Endodermal cell (in vitro differentiated cells): ENCODE measurements around the gene RAB26. TPM values are rescaled to one million over a fixed set of nuclear protein-coding genes. Genes with fewer than 3 reads are reported as not detected.

Source experiments
- DNase-seq: peaks from one replicate; pipeline ENCODE4 v3.0.0-alpha.2; 2017
- H3K27ac ChIP-seq: 2 replicates; pipeline ENCODE4 v1.5.1; 2013; ENCODE audit warnings: mild to moderate bottlenecking, low read depth, low read length, moderate library complexity
- H3K27me3 ChIP-seq: 2 replicates; pipeline ENCODE4 v1.6.1; 2013; ENCODE audit warnings: mild to moderate bottlenecking, low read length, moderate library complexity; ENCODE audit not compliant: insufficient read depth, control insufficient read depth, poor library complexity, severe bottlenecking
- H3K36me3 ChIP-seq: 2 replicates; pipeline ENCODE4 v1.7.0; 2013; ENCODE audit warnings: mild to moderate bottlenecking, low read length, moderate library complexity; ENCODE audit not compliant: control insufficient read depth, insufficient read depth
- H3K4me1 ChIP-seq: one replicate; pipeline ENCODE4 v1.7.0; 2013; ENCODE audit warnings: low read length; ENCODE audit not compliant: control insufficient read depth, insufficient read depth
- H3K4me3 ChIP-seq: 2 replicates; pipeline ENCODE4 v1.5.1; 2013; ENCODE audit warnings: mild to moderate bottlenecking, low read length, moderate library complexity
- H3K9ac ChIP-seq: 2 replicates; pipeline ENCODE4 v1.6.1; 2013; ENCODE audit warnings: mild to moderate bottlenecking, low read length, moderate library complexity; ENCODE audit not compliant: poor library complexity, severe bottlenecking; ENCODE audit errors: extremely low read depth
- H3K9me3 ChIP-seq: 2 replicates; pipeline ENCODE4 v1.6.1; 2013; ENCODE audit warnings: mild to moderate bottlenecking, low read length, moderate library complexity; ENCODE audit not compliant: control insufficient read depth
- H3K27ac Mint-ChIP-seq: 2 replicates; pipeline ENCODE4 v1.8.0; 2020; ENCODE audit warnings: mixed read lengths
- H3K27me3 Mint-ChIP-seq: 2 replicates; pipeline ENCODE4 v1.8.0; 2021; ENCODE audit warnings: mild to moderate bottlenecking, mixed read lengths; ENCODE audit not compliant: insufficient read depth
- H3K36me3 Mint-ChIP-seq: 2 replicates; pipeline ENCODE4 v1.8.0; 2020; ENCODE audit warnings: low read depth, mixed read lengths
- H3K4me1 Mint-ChIP-seq: 2 replicates; pipeline ENCODE4 v1.8.0; 2020; ENCODE audit warnings: mixed read lengths
- H3K4me3 Mint-ChIP-seq: 2 replicates; pipeline ENCODE4 v1.8.0; 2020; ENCODE audit warnings: mild to moderate bottlenecking, moderate library complexity, mixed read lengths
- H3K9me3 Mint-ChIP-seq: 2 replicates; pipeline ENCODE4 v1.8.0; 2020; ENCODE audit warnings: mild to moderate bottlenecking, mixed read lengths
- WGBS, 2 experiments: methylation state at CpG; one replicate each; pipeline versions ENCODE4 v1.1.5 to v1.1.7; 2013; ENCODE audit warnings: missing lambda C conversion rate in 2 of 2, mixed read lengths in 1 of 2; ENCODE audit not compliant: insufficient coverage in 1 of 2, insufficient read length in 1 of 2; 5-methylcytosine and 5-hydroxymethylcytosine counted together
- total RNA-seq, 2 donors: library from RNA; stranded (reverse); fragmentation: NEBNext Ultra II Directional in 1 of 2; extraction: Animal tissue kit (Norgen Biotek cat#: 25700) in 1 of 2; gene quantifications; 2 replicates in 1 of 2; 3 replicates in 1 of 2; pipeline ENCODE4 v1.2.1, GENCODE V29; 2021
- TF ChIP-seq, protein P1 (sequence below): fragments of 200-600 bp; sonication (generic); conservative IDR thresholded peaks from 2 replicates; pipeline ENCODE4 v1.5.0; 2021; ENCODE audit warnings: antibody characterized with exemption, mild to moderate bottlenecking

RAB26 gene
- total RNA-seq, 2 donors from 2014 or later = 3.2 to 4.9 TPM

DNA sequence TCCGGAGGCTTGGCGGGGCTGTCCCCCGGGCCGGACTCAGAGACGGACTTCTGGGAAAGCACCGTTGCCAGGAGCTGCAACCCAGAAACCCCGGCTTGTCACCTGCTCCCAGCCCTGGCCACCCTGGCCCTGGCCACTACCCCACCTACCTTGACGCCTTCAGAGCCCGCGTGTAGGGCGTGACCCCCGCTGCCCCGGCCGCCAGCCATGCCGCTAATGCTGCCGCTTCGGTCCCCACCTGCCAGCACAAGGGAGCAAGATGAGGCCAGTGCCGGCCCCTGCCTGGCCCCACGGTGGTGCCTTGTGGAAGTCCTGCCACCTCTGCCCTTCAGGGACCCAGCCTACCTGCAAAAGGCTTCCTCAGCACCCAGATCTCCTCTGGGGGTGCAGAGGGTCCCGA lies 36.5 kb downstream of the RAB26 start:
- no peak overlapping the region for H3K27ac ChIP-seq
- no peak overlapping the region for H3K9ac ChIP-seq
- H3K27me3 ChIP-seq = no peaks in the 10 kb centered on the region
- TF ChIP-seq, protein P1, sequence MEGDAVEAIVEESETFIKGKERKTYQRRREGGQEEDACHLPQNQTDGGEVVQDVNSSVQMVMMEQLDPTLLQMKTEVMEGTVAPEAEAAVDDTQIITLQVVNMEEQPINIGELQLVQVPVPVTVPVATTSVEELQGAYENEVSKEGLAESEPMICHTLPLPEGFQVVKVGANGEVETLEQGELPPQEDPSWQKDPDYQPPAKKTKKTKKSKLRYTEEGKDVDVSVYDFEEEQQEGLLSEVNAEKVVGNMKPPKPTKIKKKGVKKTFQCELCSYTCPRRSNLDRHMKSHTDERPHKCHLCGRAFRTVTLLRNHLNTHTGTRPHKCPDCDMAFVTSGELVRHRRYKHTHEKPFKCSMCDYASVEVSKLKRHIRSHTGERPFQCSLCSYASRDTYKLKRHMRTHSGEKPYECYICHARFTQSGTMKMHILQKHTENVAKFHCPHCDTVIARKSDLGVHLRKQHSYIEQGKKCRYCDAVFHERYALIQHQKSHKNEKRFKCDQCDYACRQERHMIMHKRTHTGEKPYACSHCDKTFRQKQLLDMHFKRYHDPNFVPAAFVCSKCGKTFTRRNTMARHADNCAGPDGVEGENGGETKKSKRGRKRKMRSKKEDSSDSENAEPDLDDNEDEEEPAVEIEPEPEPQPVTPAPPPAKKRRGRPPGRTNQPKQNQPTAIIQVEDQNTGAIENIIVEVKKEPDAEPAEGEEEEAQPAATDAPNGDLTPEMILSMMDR = no peak
- H3K36me3 ChIP-seq = no peaks in the 10 kb centered on the region
- H3K36me3 Mint-ChIP-seq = no peaks in the 10 kb centered on the region
- H3K4me3 ChIP-seq = no peak overlapping the region
- no peaks in the 10 kb centered on the region for H3K9me3 ChIP-seq
- no peaks in the 10 kb centered on the region for H3K4me1 Mint-ChIP-seq
- no peaks in the 10 kb centered on the region for H3K9me3 Mint-ChIP-seq
- no peak overlapping the region for H3K27ac Mint-ChIP-seq
- no peak overlapping the region for H3K4me3 Mint-ChIP-seq
- WGBS, 2 experiments = 93% methylated on average over 16 to 20 of the region's 20 CpGs
- no peaks in the 10 kb centered on the region for H3K27me3 Mint-ChIP-seq
- DNase-seq = no peak
- no peaks in the 10 kb centered on the region for H3K4me1 ChIP-seq

DNA sequence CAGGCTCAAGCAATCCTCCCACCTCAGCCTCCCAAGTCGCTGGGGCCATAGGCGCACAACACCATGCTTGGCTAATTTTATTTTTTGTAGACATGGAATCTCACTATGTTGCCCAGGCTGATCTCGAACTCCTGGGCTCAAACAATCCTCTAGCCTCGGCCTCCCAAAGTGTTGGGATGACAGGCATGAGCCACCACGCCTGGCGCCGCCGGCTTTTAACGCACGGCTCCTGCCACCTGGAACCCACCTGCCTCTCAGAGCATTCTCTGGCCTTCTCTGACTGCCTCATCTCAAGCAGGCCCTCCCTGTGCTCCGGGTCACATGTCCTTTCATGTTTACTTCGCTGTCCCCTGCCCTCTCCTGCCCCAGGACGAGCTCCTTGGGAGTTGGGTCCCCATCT lies 37.6 kb downstream of the RAB26 start:
- no peak overlapping the region for H3K4me3 ChIP-seq
- no peaks in the 10 kb centered on the region for H3K27me3 ChIP-seq
- H3K4me1 Mint-ChIP-seq = no peaks in the 10 kb centered on the region
- H3K4me1 ChIP-seq = no peaks in the 10 kb centered on the region
- no peak overlapping the region for H3K27ac ChIP-seq
- H3K9me3 Mint-ChIP-seq = no peaks in the 10 kb centered on the region
- no peaks in the 10 kb centered on the region for H3K36me3 Mint-ChIP-seq
- no peak overlapping the region for H3K4me3 Mint-ChIP-seq
- no peaks in the 10 kb centered on the region for H3K27me3 Mint-ChIP-seq
- no peaks in the 10 kb centered on the region for H3K9me3 ChIP-seq
- no peak overlapping the region for H3K27ac Mint-ChIP-seq
- DNase-seq = no peak
- H3K9ac ChIP-seq = no peak overlapping the region
- WGBS, 2 experiments = 88 to 93% methylated on average over 7 to 13 of the region's 13 CpGs
- TF ChIP-seq, protein P1 = no peak
- no peaks in the 10 kb centered on the region for H3K36me3 ChIP-seq

DNA sequence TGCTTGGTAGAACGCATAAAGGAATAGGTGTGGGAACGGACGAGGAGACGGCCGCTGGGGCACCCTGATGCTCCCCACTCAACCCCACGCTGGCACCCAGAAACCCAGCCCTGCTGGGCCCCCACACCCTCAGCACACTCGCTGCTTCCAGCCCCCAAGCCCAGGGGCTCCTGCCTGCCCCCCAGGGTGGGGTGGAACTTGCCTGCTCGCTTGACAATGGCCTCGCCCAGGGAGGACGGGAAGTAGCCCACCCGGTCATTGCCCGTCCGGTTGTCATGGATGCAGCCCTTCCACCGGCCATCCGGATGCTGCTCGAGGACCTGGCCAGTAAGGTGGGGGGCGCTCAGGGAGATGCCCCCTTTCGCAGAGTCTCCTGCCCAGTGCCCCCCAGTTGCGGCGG lies 38.1 kb downstream of the RAB26 start:
- no peaks in the 10 kb centered on the region for H3K9me3 Mint-ChIP-seq
- H3K27me3 Mint-ChIP-seq = no peaks in the 10 kb centered on the region
- WGBS, 2 experiments = 81 to 96% methylated on average over 10 to 20 of the region's 20 CpGs
- H3K36me3 Mint-ChIP-seq = no peaks in the 10 kb centered on the region
- no peak for DNase-seq
- Histone ChIP-seq H3K4me1 (no peaks in the 10 kb centered on the region), H3K9me3 (no peaks in the 10 kb centered on the region), H3K36me3 (no peaks in the 10 kb centered on the region), H3K4me3 (no peak overlapping the region), H3K27me3 (no peaks in the 10 kb centered on the region), H3K27ac (no peak overlapping the region), H3K9ac (no peak overlapping the region)
- TF ChIP-seq, protein P1 = no peak
- H3K4me3 Mint-ChIP-seq = no peak overlapping the region
- H3K27ac Mint-ChIP-seq = no peak overlapping the region
- no peaks in the 10 kb centered on the region for H3K4me1 Mint-ChIP-seq
